Mesenchymal stem cell (in vitro differentiated cells and primary cell): ENCODE data around the gene RNF103.

ENCODE experiments used
- DNase-seq: peaks from one replicate; pipeline ENCODE4 v3.0.0-alpha.2; 2013
- H2AFZ ChIP-seq: one replicate; pipeline ENCODE4 v1.6.1; 2013; ENCODE audit warnings: low read depth, mild to moderate bottlenecking, control low read depth, inconsistent platforms, low read length, moderate library complexity
- H2AK5ac ChIP-seq: 2 replicates; pipeline ENCODE4 v1.6.1; 2013; ENCODE audit warnings: low read length, moderate library complexity, mild to moderate bottlenecking, inconsistent platforms; ENCODE audit not compliant: severe bottlenecking
- H2BK120ac ChIP-seq: one replicate; pipeline ENCODE4 v1.6.1; 2013; ENCODE audit warnings: low read depth, mild to moderate bottlenecking, inconsistent platforms, low read length, moderate library complexity
- H2BK12ac ChIP-seq, 2 experiments: one replicate each; pipeline ENCODE4 v1.6.1; 2013; ENCODE audit warnings: inconsistent platforms in 2 of 2, low read length in 2 of 2, mild to moderate bottlenecking in 2 of 2, moderate library complexity in 2 of 2, control low read depth in 1 of 2
- H2BK15ac ChIP-seq: one replicate; pipeline ENCODE4 v1.6.1; 2013; ENCODE audit warnings: mild to moderate bottlenecking, low read depth, inconsistent platforms; ENCODE audit not compliant: poor library complexity, severe bottlenecking
- H2BK5ac ChIP-seq: 2 replicates; pipeline ENCODE4 v1.6.1; 2013; ENCODE audit warnings: low read depth, mild to moderate bottlenecking, low read length, control low read depth, inconsistent platforms; ENCODE audit not compliant: poor library complexity, severe bottlenecking
- H3K14ac ChIP-seq, 2 experiments: one replicate each; pipeline ENCODE4 v1.6.1; 2013; ENCODE audit warnings: inconsistent platforms in 2 of 2, low read length in 2 of 2, control low read depth in 1 of 2, mild to moderate bottlenecking in 1 of 2, moderate library complexity in 1 of 2
- H3K18ac ChIP-seq, 2 experiments: one replicate each; pipeline ENCODE4 v1.6.1; 2013; ENCODE audit warnings: inconsistent platforms in 2 of 2, low read length in 2 of 2, control low read depth in 1 of 2, low read depth in 1 of 2, mild to moderate bottlenecking in 1 of 2
- H3K23ac ChIP-seq, 2 experiments: one replicate each; pipeline ENCODE4 v1.6.1; 2013; ENCODE audit warnings: inconsistent platforms in 2 of 2, low read length in 2 of 2, mild to moderate bottlenecking in 2 of 2, moderate library complexity in 2 of 2, control low read depth in 1 of 2
- H3K27ac ChIP-seq: 2 replicates; pipeline ENCODE4 v1.5.1; 2013; ENCODE audit warnings: mild to moderate bottlenecking, moderate library complexity, low read length, control low read depth, inconsistent platforms; ENCODE audit not compliant: poor library complexity, severe bottlenecking
- H3K27me3 ChIP-seq, 2 experiments: 2 replicates each; pipeline versions ENCODE4 v1.6.1 to v1.7.0; 2013; ENCODE audit warnings: low read length in 2 of 2, mild to moderate bottlenecking in 2 of 2, moderate library complexity in 2 of 2, control low read depth in 1 of 2, inconsistent platforms in 1 of 2; ENCODE audit not compliant: control insufficient read depth in 1 of 2, insufficient read depth in 1 of 2
- H3K36me3 ChIP-seq, 2 experiments: 2 replicates each; pipeline versions ENCODE4 v1.6.1 to v1.7.0; 2013; ENCODE audit warnings: low read length in 2 of 2, control low read depth in 1 of 2, inconsistent platforms in 1 of 2, low read depth in 1 of 2, mild to moderate bottlenecking in 1 of 2; ENCODE audit not compliant: insufficient read depth in 2 of 2, control insufficient read depth in 1 of 2
- H3K4ac ChIP-seq, 2 experiments: one replicate each; pipeline ENCODE4 v1.6.1; 2013; ENCODE audit warnings: inconsistent platforms in 2 of 2, low read length in 2 of 2, mild to moderate bottlenecking in 2 of 2, moderate library complexity in 2 of 2, control low read depth in 1 of 2, low read depth in 1 of 2
- H3K4me1 ChIP-seq: 2 replicates; pipeline ENCODE4 v1.6.1; 2013; ENCODE audit warnings: low read depth, low read length, control low read depth; ENCODE audit not compliant: control insufficient read depth, insufficient read depth
- H3K4me2 ChIP-seq: 2 replicates; pipeline ENCODE4 v1.6.1; 2013; ENCODE audit warnings: low read length, mild to moderate bottlenecking, inconsistent platforms; ENCODE audit not compliant: poor library complexity, severe bottlenecking
- H3K4me3 ChIP-seq, 2 experiments: 2 replicates each; pipeline versions ENCODE4 v1.5.1 to v1.7.0; 2013; ENCODE audit warnings: low read length in 2 of 2, mild to moderate bottlenecking in 2 of 2, control low read depth in 1 of 2, low read depth in 1 of 2; ENCODE audit not compliant: insufficient read depth in 1 of 2
- H3K79me1 ChIP-seq: replicated peaks from 2 replicates; pipeline ENCODE4 v1.6.1; 2013; ENCODE audit warnings: mild to moderate bottlenecking, control low read depth, low read length, inconsistent platforms; ENCODE audit not compliant: poor library complexity, severe bottlenecking
- H3K9ac ChIP-seq: 2 replicates; pipeline ENCODE4 v1.7.0; 2013; ENCODE audit warnings: mild to moderate bottlenecking, low read length, moderate library complexity
- H3K9me3 ChIP-seq: 2 replicates; pipeline ENCODE4 v1.7.0; 2013; ENCODE audit warnings: mild to moderate bottlenecking, low read length; ENCODE audit not compliant: control insufficient read depth
- H4K8ac ChIP-seq: one replicate; pipeline ENCODE4 v1.6.1; 2013; ENCODE audit warnings: inconsistent platforms, mild to moderate bottlenecking, low read length, moderate library complexity
- H4K91ac ChIP-seq: one replicate; pipeline ENCODE4 v1.6.1; 2013; ENCODE audit warnings: mild to moderate bottlenecking, low read length, inconsistent platforms
- WGBS: methylation state at CpG from one replicate; pipeline ENCODE4 v1.1.7; 2013; ENCODE audit warnings: mixed read lengths; 5-methylcytosine and 5-hydroxymethylcytosine counted together

Gene RNF103

DNA sequence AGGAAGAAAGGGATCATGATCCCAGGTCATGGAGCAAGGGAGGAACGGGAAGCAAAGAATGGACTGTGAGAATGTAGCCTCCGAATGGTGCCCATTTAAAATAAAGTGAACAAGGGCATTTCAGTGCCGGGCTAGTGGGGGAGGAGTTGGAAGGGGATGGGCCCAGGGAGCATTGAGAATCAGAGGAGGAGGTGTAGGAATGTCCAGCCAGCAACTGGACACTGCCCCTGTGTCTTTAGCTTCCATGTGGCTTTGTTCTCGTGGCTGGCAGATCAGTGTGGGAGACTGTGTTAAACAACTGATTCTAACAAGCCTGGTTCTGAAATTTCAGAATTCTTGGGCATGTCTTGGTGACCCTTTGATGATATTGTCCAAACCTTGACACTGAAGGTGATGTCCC lies 1.4 kb upstream of the RNF103 start:
- no peak overlapping the region for H3K9ac ChIP-seq
- no peak overlapping the region for H3K27ac ChIP-seq
- H2BK5ac ChIP-seq = no peak overlapping the region
- WGBS = 93% methylated on average over 4 of the region's 4 CpGs
- no peak overlapping the region for H2BK120ac ChIP-seq
- peaks cover 0 to 3% of the 10 kb centered on the region in 2 experiments for H3K36me3 ChIP-seq
- H4K91ac ChIP-seq = no peak overlapping the region
- H3K23ac ChIP-seq = no peak overlapping the region
- no peak overlapping the region for H3K14ac ChIP-seq
- H3K4me2 ChIP-seq = no peak overlapping the region
- no peak overlapping the region for H3K4ac ChIP-seq
- H3K4me3 ChIP-seq = no peak overlapping the region
- no peak overlapping the region for H2BK12ac ChIP-seq
- H3K4me1 ChIP-seq = peaks cover 3% of the 10 kb centered on the region
- H3K27me3 ChIP-seq = no peaks in the 10 kb centered on the region
- H2AFZ ChIP-seq = no peak overlapping the region
- DNase-seq = no peak
- H2BK15ac ChIP-seq = no peak overlapping the region
- no peak overlapping the region for H4K8ac ChIP-seq
- no peak overlapping the region for H3K18ac ChIP-seq
- no peak overlapping the region for H2AK5ac ChIP-seq
- H3K9me3 ChIP-seq = no peaks in the 10 kb centered on the region
- H3K79me1 ChIP-seq = peaks cover 2% of the 10 kb centered on the region

DNA sequence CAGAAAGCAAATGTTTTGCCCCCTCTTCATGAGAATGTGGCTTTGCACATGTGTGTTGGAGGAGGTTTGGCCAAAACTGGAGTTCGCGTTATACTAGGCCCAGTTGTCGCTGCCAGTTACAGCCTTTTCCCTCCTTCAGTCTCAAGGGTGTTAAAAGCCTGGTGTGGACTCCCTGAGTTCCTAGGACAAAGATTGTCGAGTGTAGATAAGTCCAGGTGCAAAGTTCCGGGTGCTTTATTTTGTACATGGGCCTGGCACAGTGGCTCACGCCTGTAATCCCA lies 542 bp upstream of the RNF103 start:
- Histone ChIP-seq H3K4ac (no peak overlapping the region), H4K91ac (no peak overlapping the region), H2AFZ (no peak overlapping the region), H2BK12ac (no peak overlapping the region), H3K79me1 (peaks cover 4% of the 10 kb centered on the region), H3K27me3 (no peaks in the 10 kb centered on the region), H2AK5ac (no peak overlapping the region), H3K9ac (peak overlapping the region; percentile 94), H3K18ac (peak overlapping the region in 1 of 2 experiments; percentile 61), H2BK5ac (no peak overlapping the region), H3K4me3 (peak overlapping the region in 1 of 2 experiments; percentile 99), H2BK120ac (no peak overlapping the region), H3K14ac (no peak overlapping the region), H2BK15ac (no peak overlapping the region), H3K4me2 (peak overlapping the region; percentile 52), H3K23ac (no peak overlapping the region), H3K9me3 (no peaks in the 10 kb centered on the region), H3K36me3 (peaks cover 0 to 12% of the 10 kb centered on the region in 2 experiments), H3K27ac (peak overlapping the region; percentile 64), H3K4me1 (peaks cover 3% of the 10 kb centered on the region), H4K8ac (peak overlapping the region; percentile 19)
- DNase-seq = no peak
- 97% methylated on average over 6 of the region's 6 CpGs for WGBS

DNA sequence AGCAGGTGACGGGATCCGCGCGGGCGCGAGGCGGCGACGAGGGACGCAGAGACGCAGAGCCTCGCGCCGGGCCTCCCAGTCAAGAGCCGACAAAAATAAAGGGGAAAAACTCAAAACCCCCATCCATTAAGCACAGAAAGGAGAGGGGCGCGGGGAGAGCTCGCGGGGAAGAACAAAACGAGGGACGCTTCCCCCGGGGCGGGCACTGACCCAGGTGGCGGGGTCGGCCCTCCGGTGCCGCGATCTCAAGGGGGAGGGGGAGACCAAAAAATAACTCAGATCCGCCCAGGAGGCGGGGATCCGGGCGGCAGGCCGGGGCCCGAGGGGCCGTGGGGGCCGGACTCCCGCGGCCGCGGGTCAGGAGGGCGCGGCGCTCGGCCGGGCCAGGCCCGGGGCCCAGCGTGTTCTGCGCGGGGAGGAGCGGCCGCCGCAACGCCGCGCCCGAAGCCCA lies 597 bp downstream of the RNF103 start:
- Histone ChIP-seq H3K9ac (peak overlapping the region; percentile 94), H2BK12ac (no peak overlapping the region)
- WGBS = under 1% methylated on average over 23 of the region's 56 CpGs

DNA sequence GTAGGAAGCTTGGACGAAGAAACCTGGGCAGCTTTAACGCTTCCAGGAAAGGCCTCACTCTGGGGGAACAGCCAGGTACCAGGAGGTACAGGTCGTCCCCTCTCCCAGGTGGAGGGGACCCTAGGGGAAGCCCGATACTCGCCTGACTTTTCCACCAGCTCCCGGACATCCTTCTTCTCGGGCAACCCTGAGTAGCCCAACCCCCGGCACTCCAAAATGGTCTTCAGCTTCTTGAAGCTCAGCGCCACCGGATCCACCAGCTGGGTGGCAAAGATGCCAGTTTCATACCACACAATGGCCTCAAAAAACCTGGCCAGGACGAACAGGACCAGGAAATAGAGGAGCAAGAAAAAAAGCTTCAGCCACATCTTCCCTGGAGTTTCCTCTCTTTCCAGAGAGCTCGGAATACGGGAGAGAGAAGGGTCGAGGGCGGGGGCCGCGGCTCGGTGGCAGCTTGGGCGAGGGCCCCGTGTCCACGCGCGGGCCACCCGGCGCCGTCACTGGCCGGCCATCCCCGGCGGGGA lies 1.1 kb downstream of the RNF103 start:
- Histone ChIP-seq H2BK120ac (peak overlapping the region; percentile 83), H4K8ac (no peak overlapping the region), H3K14ac (peak overlapping the region in 1 of 2 experiments; percentile 20), H3K18ac (peak overlapping the region; percentile 75 to 80), H3K9ac (peak overlapping the region; percentile 94), H2BK15ac (no peak overlapping the region), H2AK5ac (no peak overlapping the region), H2BK5ac (no peak overlapping the region), H3K4ac (peak overlapping the region; percentile 32 to 64), H3K27ac (peak overlapping the region; percentile 37), H4K91ac (peak overlapping the region; percentile 39), H3K4me2 (peak overlapping the region; percentile 52), H2BK12ac (no peak overlapping the region), H3K4me1 (peaks cover 1% of the 10 kb centered on the region), H3K27me3 (no peaks in the 10 kb centered on the region), H3K23ac (peak overlapping the region in 1 of 2 experiments; percentile 29), H2AFZ (peak overlapping the region; percentile 8), H3K36me3 (peaks cover 3 to 28% of the 10 kb centered on the region in 2 experiments), H3K9me3 (no peaks in the 10 kb centered on the region), H3K79me1 (peaks cover 8% of the 10 kb centered on the region), H3K4me3 (peak overlapping the region; percentile 93 to 99)
- 0% methylated on average over 22 of the region's 29 CpGs for WGBS
- DNase-seq = peak; percentile 39

More for the DNA sequence above, 597 bp downstream of the RNF103 start:
- Histone ChIP-seq H4K8ac (peak overlapping the region; percentile 41), H4K91ac (peak overlapping the region; percentile 39), H2AK5ac (no peak overlapping the region), H3K36me3 (peaks cover 0 to 23% of the 10 kb centered on the region in 2 experiments), H3K4me1 (peaks cover 2% of the 10 kb centered on the region), H3K27me3 (no peaks in the 10 kb centered on the region), H2BK5ac (peak overlapping the region; percentile 94), H3K18ac (peak overlapping the region; percentile 80 to 95), H3K23ac (no peak overlapping the region), H2AFZ (peak overlapping the region; percentile 82), H3K4me3 (peak overlapping the region; percentile 93 to 99), H2BK15ac (peak overlapping the region; percentile 69), H3K9me3 (no peaks in the 10 kb centered on the region), H3K27ac (peak overlapping the region; percentile 79), H2BK120ac (peak overlapping the region; percentile 83), H3K4ac (peak overlapping the region; percentile 64 to 79), H3K4me2 (peak overlapping the region; percentile 52), H3K14ac (peak overlapping the region in 1 of 2 experiments; percentile 20), H3K79me1 (peaks cover 5% of the 10 kb centered on the region)
- DNase-seq = no peak
